GM12801 (cell line): ENCODE measurements around the gene WLS.

ENCODE experiments used
- TF ChIP-seq, protein P1 (sequence below): IDR thresholded peaks from one replicate; pipeline ENCODE4 v1.5.1; 2011; ENCODE audit warnings: control low read depth; ENCODE audit not compliant: insufficient read length; ENCODE audit errors: extremely low read depth

WLS gene

DNA sequence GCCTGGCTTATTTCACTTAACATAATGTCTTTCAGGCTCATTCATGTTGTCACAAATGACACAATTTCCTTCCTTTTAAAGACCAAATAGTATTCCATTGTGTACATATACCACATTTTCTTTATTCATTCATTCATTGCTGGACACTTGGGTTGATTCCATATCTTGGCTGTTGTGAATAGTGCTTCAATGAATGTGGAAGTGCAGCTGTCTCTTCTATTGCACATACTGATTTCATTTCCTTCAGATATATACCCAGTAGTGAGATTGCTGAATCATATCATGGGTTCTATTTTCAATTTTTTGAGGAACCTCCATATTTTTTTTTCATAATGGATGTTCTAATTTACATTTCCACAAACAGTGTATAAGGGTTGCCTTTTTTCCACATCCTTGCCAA is 38.6 kb upstream of the WLS start:
- TF ChIP-seq, protein P1, sequence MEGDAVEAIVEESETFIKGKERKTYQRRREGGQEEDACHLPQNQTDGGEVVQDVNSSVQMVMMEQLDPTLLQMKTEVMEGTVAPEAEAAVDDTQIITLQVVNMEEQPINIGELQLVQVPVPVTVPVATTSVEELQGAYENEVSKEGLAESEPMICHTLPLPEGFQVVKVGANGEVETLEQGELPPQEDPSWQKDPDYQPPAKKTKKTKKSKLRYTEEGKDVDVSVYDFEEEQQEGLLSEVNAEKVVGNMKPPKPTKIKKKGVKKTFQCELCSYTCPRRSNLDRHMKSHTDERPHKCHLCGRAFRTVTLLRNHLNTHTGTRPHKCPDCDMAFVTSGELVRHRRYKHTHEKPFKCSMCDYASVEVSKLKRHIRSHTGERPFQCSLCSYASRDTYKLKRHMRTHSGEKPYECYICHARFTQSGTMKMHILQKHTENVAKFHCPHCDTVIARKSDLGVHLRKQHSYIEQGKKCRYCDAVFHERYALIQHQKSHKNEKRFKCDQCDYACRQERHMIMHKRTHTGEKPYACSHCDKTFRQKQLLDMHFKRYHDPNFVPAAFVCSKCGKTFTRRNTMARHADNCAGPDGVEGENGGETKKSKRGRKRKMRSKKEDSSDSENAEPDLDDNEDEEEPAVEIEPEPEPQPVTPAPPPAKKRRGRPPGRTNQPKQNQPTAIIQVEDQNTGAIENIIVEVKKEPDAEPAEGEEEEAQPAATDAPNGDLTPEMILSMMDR: no peak

DNA sequence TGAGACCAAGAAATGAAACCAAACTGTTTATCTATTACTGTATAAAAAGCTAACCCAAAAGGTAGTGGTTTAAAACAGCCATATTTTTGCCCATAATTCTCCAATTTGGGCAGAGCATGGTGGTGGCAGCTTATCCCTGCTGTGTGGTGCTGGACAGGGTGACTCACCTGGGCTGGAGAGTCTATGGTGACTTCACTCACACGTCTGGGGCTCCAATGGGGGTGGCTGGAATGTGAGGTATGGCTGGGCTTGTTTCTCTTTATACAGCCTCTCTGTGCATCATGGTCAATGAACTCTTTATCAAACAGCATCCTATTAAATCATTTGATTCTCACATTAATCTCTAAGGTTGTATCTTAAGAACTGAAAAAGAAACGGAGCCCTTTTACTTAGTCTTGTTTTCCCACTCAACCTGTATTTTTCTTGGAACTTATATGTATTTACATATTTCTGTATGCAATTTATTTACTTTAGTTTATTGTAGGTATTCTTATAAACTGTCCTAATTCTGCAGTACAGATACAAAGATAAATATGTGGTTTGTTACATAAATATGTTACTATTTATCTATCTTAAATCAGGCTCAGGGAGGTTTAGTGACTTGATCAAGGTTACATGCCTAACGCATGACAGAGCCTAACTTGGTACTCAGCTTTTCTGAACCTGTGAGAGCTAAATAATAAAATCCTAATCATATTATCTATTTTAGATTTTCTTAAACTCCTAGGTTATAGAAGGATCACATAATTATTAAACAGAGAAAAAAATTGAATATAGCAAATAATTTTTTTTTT is 37.5 kb upstream of the WLS start:
- TF ChIP-seq, protein P1: no peak

DNA sequence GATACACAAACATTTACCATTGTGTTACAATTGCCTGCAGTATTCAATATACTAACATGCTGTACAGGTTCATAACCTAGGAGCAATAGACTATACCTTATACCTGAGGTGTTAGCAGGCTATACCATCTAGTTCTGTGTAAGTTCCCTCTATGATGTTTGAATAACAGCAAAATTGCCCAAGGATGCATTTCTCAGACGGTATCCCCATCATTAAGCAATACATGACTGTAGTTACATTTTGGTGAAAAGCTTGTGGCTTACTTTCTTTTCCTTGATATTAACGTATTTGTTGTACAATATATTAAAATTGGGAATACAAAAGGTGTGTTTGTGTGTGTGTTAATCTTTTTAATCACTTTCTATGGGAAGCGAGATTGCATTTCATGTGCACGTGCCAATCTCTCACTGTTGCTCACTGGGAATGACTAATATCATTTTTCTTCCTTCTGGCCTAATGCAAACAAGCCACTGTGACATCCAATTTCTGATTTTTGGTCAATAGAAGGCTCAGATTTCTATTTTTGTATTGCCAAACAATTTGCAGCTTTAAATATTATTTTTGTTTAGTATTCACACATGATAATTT is 36.7 kb upstream of the WLS start:
- TF ChIP-seq, protein P1: no peak

DNA sequence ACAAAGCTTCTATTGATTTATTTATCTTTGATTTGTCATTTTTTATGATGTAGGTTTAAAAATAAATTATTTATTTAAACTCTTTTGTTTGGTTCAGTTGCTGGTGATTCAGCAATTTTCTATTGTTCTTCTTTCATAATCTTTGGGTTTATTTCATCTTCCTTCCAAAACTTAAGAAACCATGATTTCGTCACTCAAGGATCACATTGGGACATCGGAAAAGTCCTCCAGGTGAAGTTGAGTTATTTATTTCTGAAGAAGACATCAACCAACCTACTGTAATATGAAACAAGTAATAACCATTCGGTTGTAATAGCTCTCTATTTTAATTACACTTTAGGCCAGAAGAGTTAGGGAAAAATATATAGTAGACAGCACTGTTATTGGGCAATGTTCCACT is 23.0 kb upstream of the WLS start:
- TF ChIP-seq, protein P1: no peak

DNA sequence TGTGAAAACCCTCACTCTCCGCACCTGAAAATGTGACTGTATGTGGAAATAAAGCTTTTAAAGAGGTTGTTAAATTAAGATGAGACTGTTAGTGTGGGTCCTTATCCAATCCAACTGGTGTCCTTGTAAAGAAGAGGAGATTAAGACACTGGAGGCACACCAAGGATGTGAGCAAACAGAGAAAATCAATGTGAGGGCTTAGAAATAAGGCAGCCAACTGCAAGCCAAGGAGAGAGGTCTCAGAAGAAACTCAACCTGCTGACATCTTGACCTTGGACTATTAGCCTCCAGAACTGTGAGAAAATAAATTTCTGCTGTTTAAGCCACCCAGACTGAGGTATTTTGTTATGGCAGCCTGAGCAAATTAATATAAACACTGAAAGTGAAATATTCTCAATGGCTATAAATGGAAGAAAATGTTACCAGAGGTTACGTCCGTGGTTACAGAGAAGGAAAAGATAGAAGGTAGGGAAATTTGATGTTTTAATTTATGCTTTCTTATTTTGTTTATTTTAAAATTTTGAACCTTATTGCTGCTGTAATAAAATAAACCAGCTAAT is 22.4 kb upstream of the WLS start:
- TF ChIP-seq, protein P1: no peak

DNA sequence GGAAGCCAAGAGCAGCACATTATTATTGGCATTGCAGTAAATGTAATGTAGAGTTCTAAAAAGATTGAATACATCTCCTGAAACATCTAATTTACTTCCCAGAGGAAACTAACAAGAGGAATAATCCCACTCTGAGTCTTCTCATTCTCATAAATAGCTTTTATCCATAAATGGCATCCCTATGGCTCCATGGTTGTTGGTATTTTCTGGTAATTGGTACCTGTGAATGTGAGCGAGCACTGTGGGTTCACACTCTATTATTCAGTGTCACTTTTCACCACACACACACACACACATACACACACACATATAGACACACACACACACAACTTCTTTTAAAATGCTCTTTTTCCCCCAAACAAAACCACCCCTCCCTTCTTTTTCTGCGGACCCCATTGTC is 4.7 kb upstream of the WLS start:
- TF ChIP-seq, protein P1: no peak

DNA sequence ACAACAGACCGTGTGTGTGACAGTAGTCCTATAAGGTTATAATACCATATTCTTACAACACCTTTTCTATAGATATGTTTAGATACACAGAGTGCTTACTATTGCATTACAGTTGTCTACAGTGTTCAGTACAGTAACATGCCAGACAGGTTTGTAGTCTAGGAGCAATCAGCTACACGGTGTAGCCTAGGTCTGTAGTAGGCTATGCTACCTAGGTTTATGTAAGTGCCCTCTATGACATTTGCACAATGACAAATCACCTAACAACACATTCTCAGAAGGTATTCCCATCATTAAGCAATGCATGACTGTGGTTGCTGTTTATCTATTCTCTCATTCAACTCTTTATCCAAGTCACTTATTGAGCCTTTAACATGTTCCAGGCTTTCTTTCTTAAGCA is 1.8 kb upstream of the WLS start:
- TF ChIP-seq, protein P1: no peak
